ENCODE measurements around the gene COMMD8. TPM values are rescaled to one million over a fixed set of nuclear protein-coding genes. Genes with fewer than 3 reads are reported as not detected.

The COMMD8 gene
- total RNA-seq, 1 donor from 2014 or later, result 21.6 TPM

DNA sequence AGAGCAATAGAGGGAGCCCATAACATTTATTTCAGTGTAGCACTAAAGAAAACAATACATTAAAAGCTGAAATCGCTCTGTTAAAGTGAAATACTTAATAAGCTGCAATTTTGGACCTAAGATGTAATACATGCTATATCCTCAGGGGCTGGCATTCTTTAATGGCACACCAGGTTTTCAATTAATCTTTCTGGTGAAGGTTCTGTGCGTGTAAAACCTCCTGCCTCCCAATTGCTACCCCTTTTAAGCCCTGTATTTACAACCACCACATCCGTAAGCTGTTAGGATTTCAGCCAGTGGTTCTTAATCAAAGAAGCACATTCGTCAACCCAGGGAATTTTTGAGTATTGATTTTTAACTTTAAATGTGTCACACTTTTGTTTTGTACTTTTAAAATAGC is 7.6 kb upstream of the COMMD8 start:
- no peak for ATAC-seq

- ATAC-seq, result peak; percentile 40
These were observed 6.4 kb upstream of the COMMD8 start for GRCh38 chr4:47469951-47470350.

DNA sequence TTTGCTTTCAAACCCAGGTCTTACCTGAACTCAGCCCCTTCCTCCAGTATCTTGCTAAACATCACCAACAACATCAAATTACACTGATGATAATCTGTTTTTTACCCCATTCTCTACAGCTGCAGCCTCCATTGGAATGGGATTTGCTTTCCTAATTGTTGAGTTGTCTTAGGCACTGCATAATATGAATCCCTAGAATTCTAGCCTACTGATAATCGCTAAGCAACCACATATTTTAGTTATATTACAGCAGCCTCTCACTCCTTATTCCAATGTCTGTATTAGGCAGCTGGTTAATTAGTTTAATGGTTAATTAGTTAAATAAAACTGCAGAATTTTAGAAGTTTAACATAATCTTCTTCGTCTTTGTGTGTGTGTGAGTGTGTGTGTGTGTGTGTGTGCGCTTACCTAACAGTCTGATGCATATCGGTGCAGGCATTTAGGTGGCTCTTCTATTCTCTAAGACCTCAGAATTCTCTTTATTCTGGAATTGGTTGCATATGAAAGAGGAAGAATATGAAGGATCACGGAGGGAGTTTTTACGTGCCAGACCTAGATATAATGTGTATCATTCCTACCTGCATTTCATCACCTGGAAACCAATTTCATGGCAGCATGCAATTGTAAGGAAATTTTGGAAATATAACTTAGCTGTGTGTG is 5.3 kb upstream of the COMMD8 start:
- no peak for ATAC-seq

- no peak for ATAC-seq
These were observed 2.7 kb upstream of the COMMD8 start for GRCh38 chr4:47466056-47466785.

DNA sequence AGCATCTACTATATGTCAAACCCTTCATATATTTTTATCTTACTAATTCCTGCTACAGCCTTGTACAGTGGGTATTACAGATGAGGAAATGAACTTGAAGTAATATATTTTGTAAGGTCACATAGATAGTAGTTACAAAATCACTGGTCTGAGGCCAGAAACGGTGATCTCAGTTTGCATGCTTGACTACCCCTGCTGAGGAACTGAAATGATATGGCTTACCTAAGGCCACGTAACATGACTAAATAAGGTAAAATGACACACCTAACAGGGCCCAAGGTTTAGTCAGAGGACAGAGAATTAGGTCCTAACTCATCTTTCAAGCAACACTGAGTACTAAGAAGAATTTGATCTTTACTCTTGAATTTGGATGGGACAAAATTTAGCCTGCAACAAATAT is 1.5 kb upstream of the COMMD8 start:
- ATAC-seq, result no peak

DNA sequence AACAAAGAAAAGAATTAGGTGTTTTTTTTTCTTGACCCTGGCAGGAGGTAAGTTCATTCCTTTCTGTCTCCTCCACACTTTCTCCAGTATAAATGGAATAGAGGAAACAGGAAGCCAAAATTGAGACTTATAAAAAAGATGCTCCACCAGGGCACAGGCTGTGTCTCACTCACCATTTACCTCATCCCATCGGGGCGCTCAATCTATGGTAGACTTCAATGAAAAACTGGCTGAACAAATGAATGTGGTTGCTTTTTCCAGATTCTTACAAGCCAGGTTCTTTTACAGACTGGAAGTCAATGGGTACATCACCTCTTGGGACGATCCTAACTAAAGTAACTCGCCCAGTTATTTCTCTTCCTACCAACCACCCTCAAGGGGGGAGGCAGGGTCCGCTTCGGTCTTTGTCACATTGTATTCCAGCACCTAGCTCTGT is 685 bp downstream of the COMMD8 start:
- peak; percentile 5 for ATAC-seq

- ATAC-seq, result no peak
These were observed 11.8 kb downstream of the COMMD8 start for GRCh38 chr4:47451657-47452056.

DNA sequence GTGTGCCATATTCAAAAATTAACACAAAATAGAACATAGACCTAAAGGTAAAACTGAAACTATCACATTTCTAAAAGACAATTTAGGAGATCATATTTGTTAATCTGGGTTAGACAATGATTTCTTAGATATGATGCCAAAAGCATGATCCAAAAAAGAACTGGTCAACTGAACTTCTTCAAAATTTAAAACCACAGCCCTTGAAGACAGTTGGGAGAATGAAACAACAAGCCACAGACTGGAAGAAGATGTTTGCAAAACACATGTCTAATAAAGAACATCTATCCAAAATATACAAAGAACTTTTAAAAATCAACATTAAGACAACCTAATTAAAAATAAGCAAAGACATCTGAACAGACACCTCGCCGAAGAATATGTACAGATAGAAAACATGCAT is 19.5 kb downstream of the COMMD8 start:
- ATAC-seq, result no peak

DNA sequence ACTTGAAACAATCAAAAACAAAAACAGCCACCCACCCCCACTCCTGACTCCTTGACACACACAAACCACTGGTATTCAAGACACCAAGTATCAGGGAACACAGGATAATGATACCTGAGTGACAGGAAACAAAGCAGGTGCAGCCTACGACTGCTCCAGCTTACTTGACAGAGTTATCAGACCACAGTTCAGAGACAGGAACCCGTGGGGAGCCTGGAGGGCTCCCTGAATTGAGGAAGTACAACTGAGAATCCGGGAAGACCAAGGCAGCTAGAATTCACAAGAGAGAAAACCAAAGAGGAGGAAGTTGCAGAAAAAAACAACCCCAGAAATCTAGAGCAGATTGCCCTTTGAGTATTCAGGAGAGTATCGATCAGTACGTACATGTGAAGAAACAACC is 20.5 kb downstream of the COMMD8 start:
- ATAC-seq, result no peak

DNA sequence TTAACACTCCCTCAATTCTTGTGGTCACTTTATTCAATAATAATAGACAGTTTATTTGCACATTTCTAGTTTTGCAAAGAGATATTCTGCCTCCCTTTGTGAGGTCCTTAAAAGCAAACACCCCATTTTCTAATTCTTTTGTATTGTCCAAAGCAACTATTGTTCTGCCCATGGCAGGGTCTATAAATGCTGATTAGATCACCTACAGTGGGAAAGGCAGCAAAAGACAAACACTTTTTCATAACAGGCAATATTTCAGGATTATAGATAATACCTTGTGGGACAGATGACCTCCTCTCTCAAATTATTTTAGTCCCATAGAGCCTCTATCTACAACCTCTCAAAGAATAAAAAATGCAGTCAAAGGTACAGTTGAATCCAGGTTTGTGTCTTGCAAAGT is 28.6 kb downstream of the COMMD8 start:
- no peak for ATAC-seq

DNA sequence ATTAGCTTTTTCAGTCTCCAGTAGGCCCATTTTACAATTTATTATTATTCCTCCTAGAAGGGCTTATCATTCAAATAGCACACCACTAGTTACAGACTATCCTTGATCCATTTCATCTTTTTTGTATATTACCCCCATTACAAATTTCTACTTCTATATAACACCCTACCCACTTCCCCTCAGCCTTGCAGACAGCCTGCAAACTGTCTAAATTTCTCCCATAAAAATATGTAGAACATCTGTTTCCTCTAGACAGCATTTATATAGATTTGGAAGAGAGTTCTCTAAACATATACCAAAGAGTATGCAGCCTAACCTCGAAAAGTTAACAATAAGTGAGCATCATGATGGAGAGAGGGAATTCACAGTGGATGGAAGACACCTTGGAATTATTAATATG is 30.8 kb downstream of the COMMD8 start:
- no peak for ATAC-seq

DNA sequence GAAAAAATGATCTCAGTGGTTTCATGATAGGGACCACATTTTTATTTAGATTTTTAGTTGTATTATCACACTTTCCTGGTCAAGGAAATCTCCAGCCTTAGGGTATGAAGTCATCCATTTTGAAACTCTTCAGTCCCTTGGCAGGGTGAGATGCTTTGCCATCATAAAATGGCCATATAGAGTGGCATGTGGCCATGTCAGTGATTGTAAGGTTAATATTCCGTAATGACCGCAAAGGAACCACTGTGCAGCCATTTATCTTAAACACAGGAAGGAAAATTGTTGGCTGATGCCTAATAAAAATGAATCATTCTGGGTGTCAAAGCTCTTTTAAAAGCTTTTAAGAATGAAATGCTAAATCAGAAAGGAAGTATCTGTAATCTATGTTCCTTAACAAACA is 35.6 kb downstream of the COMMD8 start:
- no peak for ATAC-seq

DNA sequence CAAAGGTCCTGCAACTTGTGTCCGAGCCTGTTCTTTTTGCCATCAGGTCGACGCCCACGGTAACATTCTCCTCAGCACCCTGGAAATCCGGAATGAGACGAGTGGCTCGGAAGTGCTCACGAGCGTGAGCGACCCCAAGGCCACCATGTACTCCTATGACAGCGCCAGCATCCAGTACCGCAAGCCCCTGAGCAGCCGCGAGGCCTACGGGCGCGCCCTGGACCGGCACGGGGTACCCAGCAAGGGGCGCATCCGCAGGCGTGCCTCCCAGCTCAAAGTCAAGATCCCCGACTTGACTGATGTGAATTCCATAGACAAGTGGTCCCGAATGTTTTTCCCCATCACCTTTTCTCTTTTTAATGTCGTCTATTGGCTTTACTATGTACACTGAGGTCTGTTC is 37.9 kb downstream of the COMMD8 start:
- no peak for ATAC-seq

GRCh38 chr4:47419296-47419695 is 44.2 kb downstream of the COMMD8 start:
- ATAC-seq, result no peak

DNA sequence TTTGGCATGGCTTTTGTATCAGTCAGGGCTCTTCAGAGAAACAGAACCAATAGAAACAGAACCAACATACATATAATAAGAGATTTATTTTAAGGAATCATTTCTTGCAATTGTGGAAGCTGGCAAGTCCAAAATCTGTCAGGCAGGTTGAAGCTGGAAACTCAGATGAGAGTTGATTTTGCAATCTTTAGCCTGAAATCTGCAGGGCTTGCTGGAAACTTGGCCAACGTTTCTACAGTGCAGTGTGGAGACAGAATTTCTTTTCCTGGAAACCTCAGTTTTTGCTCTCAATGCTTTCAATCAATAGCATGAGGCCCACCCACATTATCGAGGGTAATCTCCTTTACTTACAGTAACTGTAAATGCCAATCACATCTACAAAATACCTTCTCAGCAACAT is 45.4 kb downstream of the COMMD8 start:
- ATAC-seq, result no peak

GRCh38 chr4:47415719-47416118 is 47.8 kb downstream of the COMMD8 start:
- ATAC-seq, result no peak

DNA sequence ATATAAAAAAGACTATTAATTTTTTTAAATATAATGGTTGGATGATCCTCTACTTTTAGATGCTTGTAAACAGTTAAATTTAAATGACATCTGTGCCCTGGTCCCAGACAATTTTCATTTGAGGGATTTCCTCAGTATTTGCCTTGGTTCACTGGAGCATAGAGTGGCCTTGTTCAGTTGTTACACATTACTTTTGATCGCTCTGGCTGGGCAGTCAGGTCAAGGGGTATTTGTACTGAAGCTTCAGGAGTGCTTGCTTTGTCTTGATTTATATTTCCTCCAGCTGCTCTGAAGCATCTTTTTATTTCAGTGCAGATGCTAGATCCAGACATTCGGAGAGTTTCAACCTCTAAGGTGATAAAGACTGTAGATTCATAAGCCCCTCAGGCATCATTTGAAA is 50.0 kb downstream of the COMMD8 start:
- no peak for ATAC-seq

GRCh38 chr4:47410271-47410670 is 53.2 kb downstream of the COMMD8 start:
- no peak for ATAC-seq

DNA sequence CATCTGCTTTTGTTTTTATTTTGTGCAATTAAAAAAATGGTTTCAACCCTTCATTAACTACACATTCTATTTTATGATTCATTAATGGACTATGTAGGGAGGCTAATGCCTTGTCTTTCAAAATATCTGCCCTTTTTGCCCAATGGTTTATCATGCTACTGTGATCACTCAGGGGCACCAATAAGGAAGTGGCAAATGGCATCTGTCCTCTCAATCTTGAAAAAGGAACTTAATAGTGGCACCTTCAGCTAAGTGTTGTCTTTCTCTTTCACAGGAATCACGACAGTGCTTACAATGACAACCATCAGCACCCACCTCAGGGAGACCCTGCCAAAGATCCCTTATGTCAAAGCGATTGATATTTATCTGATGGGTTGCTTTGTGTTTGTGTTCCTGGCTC is 57.1 kb downstream of the COMMD8 start:
- ATAC-seq, result no peak

Other genes with a start within 250 kb of the COMMD8 start
- 50.2 TPM for gene ATP10D, start 21.6 kb upstream of the COMMD8 start, total RNA-seq